Endometrium (tissue), 2 donors: ENCODE measurements around the gene SYT15.

Source experiments
- FAIRE-seq: peaks from 2 replicates; lab custom pipeline; 2012; peaks lifted over from hg19 to GRCh38; lab: Jason Lieb, UNC
- donor health status: control.
- donor health status: control.

Gene SYT15

GRCh38 chr10:46544989-46545791, 33.7 kb upstream of the SYT15 start:
- FAIRE-seq, result no peak

DNA sequence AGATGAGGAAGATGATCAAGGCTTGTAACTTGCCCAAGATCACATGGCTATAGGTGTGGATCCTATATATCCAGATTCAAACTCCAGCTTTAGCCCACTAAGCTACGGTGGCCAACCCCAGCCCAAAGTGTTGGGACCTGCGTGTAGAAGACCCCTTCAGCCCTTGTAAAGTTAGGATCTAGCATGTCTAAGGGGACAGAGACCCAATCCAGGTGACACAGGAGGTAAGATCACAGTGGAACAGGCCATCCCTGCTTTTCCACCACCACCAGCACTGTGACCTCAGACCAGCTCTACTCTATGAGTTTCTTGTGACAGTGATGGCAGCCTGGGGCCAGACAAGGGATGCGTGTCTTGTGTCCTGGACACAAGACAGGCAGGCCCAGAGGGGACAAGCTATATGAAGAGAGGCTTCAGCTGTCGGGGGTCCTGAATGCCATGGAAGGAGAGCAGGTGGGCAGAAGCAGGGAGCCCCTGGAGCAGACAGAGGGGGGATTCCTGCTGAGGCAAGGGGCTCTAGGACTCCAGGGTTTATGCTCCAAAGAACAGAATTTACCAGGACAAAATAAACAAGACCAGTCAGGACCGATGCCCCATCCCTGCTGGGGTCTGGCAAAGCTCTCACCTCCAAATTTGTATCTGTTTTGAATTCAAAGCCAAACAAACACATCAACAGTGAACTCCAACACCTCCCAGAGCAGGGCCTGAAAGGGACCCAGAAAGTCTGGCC, 32.9 kb upstream of the SYT15 start:
- FAIRE-seq, result no peak

- no peak for FAIRE-seq
Observed at GRCh38 chr10:46546591-46547540, 32.1 kb upstream of the SYT15 start.

- no peak for FAIRE-seq
Observed at GRCh38 chr10:46547541-46548497, 31.1 kb upstream of the SYT15 start.

- FAIRE-seq, result no peak
Observed at GRCh38 chr10:46548498-46549090, 30.3 kb upstream of the SYT15 start.

DNA sequence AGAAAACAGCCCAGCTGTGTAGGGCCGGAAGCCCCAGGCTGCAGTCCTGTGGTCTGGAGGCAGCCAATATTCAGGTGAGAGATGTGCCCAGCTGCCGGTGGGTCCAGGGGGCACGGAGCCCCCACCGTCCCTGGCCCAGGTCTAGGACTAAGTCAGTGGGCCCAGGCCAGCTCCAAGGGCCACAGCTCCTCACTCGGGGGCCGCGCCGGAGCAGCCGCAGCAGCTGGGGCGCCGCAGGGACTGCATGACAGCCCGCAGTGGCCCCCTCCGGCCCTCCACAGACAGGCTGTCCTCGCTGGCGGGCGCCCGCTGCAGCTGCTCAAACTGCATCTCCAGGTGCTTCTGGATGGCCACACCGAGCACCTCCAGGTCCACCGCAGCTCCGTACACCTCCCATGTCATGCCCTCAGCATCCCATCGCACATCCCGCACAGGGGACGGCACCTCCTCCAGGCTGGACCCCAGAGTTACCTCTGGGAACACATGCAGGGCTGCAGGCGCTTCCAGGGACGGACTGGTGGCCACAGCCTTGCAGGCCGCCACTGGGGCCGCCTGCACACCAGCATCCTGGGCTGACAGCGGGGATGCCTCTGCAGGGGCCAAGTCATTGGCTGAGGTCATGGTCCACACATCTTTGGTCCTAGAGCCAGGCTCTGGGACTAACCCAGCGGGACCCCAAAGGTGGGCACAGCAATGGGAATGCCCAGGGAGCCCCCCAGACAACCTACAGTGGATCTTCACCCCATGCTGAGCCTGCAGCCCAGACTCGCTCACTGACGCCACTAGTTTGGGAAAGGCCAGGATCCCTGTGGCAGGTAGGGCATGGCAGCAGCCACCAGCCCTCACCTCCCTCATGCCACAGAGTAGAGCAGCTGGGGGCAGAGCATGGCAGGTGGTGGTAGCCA, 29.5 kb upstream of the SYT15 start:
- FAIRE-seq, result no peak

DNA sequence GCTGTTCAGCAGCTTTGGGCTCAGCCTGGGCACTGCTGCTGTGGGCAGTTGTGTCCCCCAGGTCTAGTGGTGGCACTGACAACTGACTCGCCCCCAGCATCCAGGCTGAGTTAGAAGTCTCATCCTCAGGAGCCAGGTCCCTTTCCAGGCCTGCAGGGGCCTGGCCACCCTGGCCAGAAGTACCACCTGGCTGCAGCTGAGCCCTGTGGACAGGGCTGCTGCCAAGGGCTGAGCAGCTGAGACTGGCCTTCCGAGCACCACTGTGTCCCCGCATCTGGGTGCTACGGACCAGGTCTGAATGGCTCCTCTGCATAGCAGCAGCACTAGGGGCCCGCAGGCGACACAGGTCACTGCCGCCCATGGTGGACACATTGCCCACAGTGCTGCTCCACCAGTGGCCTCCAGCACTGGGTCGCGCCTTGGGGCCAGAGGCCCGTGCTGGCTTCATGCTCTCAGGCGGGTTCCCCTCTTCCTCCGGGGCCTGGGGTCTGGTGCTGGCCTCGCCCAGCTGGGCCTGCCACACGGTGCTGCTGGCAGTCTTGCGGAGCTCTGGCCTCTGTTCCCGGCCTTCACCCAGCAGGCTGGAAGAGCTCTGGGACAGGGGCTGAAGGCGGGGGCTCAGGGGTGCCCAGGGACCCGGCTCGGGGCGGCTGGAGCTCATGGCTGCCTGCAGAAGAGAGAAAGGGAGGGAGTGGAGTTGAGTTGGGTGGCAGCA, 28.7 kb upstream of the SYT15 start:
- no peak for FAIRE-seq

GRCh38 chr10:46550795-46551700, 27.9 kb upstream of the SYT15 start:
- FAIRE-seq, result no peak

- no peak for FAIRE-seq
Observed at GRCh38 chr10:46551701-46552525, 27.0 kb upstream of the SYT15 start.

- FAIRE-seq, result no peak
Observed at GRCh38 chr10:46552526-46553237, 26.2 kb upstream of the SYT15 start.

- FAIRE-seq, result no peak
Observed at GRCh38 chr10:46553238-46554049, 25.5 kb upstream of the SYT15 start.

DNA sequence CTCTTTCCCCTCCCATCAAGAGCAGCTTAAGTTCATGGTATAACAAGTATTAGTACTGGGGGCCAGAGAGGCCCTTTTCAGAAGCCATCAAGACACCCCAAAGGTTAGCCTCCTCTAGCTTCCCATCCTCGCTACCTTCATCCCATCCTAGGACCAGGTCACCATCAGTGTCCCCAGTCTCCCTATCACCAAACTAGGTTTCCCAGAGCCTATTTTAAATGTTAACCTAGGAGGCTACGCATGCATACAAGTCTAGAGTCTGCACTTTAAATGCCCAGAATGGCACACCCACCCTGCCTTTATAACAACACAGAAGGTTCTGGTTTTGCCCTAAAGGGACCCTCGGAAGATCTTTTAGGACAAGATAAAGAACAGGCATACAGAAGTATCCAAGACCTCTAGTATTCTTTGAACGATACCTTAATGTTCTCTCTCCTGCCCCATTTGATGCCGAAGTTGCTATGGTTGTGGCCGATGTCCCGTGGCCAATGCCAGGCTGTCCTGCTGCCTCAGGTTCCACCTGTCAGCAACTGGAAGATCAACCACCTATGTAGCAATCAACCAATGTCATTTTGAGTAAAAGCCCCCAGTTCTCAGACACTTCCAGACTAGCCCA, 24.7 kb upstream of the SYT15 start:
- FAIRE-seq, result no peak

DNA sequence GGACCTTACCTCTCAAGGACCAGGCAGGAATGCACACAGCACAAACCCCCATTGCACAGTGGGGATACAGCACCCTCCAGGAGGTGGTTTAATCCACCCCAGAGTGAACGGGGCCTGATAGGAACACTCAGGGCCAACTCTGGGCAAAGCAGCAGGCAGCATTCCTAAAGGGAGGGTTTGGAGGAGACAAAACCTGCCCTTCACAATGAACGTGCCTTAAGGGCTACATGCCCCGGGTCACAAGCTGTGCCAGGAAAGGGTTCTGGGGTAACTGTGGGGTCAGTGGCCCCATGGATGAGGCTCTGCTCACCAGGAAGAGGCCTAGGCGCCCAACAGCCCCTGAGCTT, 23.6 kb upstream of the SYT15 start:
- no peak for FAIRE-seq

DNA sequence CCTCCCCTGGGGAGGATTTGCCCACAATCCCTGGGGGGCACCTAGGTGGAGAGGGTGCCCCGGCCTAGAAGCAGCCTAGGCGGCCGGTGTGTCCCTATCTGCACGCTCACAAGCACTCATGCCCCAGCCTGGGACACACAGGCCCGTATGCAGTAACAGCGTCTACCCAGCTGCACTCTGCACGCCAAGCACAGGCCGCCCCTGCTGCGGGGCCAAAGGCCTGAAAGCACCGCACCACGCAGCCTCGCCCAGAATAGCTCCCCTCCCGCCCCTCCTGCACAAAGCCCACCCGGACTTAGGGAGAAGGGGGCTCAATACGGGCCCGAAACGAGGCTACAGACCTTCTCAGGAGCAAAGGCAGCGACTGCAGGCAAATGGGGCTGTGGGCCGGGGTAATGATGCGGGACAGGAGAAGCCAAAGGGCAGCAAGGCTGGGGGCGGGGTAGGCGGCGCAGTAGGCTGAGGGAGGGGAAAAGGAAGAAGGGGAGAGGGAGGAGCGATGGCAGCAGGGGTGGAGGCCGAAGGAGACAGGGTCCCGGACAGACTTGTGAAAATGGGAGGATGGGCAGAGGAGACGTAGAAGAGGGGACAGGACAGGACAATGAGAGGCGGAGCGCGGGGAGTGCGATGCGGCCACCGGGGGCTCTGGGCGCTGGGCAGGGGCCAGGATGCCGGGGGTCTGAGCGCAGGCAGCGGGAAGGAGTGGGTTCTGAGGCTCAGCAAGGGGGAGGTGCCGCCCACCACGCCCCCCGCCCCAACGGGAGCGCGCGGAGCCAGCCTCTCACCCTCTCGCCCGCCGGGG, 23.0 kb upstream of the SYT15 start:
- FAIRE-seq, result no peak
